Breast epithelium (tissue), 3 donors: Measurements from ENCODE around the gene LMX1B.

Source experiments
- POLR2A ChIP-seq: fragments of 450-650 bp; IDR thresholded peaks from one replicate; pipeline ENCODE4 v1.6.1; 2016; ENCODE audit warnings: antibody characterized with exemption, mild to moderate bottlenecking, moderate library complexity
- TF ChIP-seq, protein P1 (sequence below), 3 donors: fragments of 450-650 bp; IDR thresholded peaks; one replicate each; pipeline ENCODE4 v1.5.1; 2016 to 2017; ENCODE audit warnings: antibody characterized with exemption in 3 of 3, mild to moderate bottlenecking in 3 of 3, moderate library complexity in 3 of 3

DNA sequence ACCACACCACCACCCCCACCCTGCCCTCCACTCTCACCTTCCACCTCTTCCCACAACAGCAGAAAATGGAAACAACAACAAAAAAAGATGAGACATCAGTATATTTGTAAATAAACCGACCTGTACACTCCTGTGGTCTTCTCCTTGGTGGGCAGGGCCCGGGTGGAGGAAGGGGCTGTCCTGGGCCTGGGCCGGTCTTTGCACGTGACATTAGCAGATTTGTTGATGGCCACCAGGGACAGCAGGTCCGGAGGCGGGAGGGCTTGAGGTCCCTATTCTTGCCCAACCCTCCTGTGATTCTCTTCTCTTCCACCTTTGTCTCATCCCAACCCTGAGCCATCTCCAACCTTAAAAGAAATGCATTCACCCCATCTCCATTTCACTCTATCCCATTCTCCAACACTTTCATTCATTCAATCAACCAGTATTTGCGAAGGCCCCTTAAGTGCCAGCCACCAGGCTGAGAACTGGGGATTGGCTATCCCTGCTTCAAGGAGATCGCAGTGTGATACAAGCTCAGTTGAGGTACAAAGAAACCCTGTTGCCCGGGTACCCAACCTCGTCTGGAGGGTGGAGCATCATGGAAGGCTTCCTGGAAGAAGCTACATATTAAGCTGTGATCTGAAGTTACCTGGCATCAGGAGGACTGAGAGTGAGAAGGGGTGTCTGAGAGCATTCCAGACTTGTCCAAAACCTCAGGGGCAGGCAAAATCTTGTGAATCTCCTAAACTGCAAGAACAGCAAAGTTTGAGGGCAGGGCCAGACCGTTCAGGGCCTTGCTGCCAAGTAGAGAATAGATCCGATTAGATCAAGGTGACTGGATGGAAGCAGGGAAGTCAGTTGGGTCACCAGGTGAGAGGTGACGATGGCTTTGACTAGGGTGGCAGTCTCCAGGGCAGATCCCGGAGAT, 87.4 kb downstream of the LMX1B start:
- TF ChIP-seq, protein P1, sequence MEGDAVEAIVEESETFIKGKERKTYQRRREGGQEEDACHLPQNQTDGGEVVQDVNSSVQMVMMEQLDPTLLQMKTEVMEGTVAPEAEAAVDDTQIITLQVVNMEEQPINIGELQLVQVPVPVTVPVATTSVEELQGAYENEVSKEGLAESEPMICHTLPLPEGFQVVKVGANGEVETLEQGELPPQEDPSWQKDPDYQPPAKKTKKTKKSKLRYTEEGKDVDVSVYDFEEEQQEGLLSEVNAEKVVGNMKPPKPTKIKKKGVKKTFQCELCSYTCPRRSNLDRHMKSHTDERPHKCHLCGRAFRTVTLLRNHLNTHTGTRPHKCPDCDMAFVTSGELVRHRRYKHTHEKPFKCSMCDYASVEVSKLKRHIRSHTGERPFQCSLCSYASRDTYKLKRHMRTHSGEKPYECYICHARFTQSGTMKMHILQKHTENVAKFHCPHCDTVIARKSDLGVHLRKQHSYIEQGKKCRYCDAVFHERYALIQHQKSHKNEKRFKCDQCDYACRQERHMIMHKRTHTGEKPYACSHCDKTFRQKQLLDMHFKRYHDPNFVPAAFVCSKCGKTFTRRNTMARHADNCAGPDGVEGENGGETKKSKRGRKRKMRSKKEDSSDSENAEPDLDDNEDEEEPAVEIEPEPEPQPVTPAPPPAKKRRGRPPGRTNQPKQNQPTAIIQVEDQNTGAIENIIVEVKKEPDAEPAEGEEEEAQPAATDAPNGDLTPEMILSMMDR (IDR thresholded peaks at IDR 0.05), result no peak
- TF ChIP-seq POLR2A, result no peak
